Measurements from ENCODE around the gene NGFR. TPM values are rescaled to one million over a fixed set of nuclear protein-coding genes. Genes with fewer than 3 reads are reported as not detected.

The NGFR gene
- total and polyA plus RNA-seq, 9 of the 15 experiments (the other 6 are each of a cell fraction or from before 2014, with no cell fraction given) = 0.07 to 0.23 (median 0.13) TPM; not detected in 4

DNA sequence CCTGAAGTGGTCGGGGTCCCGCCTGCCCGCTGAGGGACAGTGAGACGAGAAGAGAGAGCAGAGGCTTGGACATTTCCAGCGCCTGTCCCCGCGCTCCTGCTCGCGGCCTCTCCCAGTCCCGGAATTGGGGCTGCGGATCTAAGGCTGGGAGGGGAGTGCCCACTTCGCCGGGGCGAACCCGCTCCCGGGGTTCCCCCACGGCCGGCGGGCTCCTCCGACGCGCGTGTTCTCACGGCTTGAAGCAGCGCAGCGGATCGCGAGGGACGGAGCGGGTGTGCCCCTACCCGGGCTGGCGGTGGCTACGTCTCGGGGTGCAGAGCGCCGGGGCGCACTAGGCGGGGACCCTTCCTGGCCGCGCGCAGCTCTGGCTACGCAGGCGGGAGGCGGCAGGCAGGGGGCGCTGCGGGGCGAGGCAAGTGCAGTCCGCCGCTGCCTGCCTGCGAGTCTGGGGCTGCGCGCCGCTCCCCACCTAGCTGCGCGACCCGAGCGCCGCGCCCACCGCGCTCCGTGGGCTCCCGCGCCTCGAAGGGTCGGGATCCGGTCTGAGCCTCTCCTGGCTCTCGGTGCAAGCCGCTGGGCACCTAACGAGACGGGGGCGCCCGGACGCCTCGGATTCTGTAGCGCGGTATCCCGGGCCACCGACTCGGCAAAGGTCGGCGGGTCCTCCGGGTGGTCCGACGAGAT is 1.2 kb downstream of the NGFR start (continued):
- TF ChIP-seq RBM22 (IDR thresholded peaks at IDR 0.05; ENCODE audit: low read depth, low read length, poor library complexity, severe bottlenecking) = no peak
- no peak for TF ChIP-seq ZBTB11 (CRISPR knock-in tag; IDR thresholded peaks at IDR 0.05)
- no peak for TF ChIP-seq MYNN (IDR thresholded peaks at IDR 0.05)
- no peak for TF ChIP-seq MYNN (CRISPR knock-in tag; IDR thresholded peaks at IDR 0.05)
- TF ChIP-seq, protein P1, sequence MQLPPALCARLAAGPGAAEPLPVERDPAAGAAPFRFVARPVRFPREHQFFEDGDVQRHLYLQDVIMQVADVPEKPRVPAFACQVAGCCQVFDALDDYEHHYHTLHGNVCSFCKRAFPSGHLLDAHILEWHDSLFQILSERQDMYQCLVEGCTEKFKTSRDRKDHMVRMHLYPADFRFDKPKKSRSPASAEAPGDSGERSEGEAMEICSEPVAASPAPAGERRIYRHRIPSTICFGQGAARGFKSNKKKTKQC (CRISPR knock-in tag; IDR thresholded peaks at IDR 0.05) = no peak
- no peak for TF ChIP-seq FOXO4 (CRISPR knock-in tag; IDR thresholded peaks at IDR 0.05)
- TF ChIP-seq SAFB2 (IDR thresholded peaks at IDR 0.05; ENCODE audit: borderline replicate concordance, low read depth, low read length, severe bottlenecking) = no peak
- TF ChIP-seq BACH1 (tag; IDR thresholded peaks at IDR 0.05) = no peak
- TF ChIP-seq COPS2 (conservative IDR thresholded peaks at IDR 0.05) = no peak
- TF ChIP-seq XRCC3 (IDR thresholded peaks at IDR 0.05) = no peak
- TF ChIP-seq NCOA2 (IDR thresholded peaks at IDR 0.05; ENCODE audit: partially characterized antibody in 2 of 2) = no peak
- TF ChIP-seq, protein P2, sequence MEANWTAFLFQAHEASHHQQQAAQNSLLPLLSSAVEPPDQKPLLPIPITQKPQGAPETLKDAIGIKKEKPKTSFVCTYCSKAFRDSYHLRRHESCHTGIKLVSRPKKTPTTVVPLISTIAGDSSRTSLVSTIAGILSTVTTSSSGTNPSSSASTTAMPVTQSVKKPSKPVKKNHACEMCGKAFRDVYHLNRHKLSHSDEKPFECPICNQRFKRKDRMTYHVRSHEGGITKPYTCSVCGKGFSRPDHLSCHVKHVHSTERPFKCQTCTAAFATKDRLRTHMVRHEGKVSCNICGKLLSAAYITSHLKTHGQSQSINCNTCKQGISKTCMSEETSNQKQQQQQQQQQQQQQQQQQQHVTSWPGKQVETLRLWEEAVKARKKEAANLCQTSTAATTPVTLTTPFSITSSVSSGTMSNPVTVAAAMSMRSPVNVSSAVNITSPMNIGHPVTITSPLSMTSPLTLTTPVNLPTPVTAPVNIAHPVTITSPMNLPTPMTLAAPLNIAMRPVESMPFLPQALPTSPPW (CRISPR knock-in tag; IDR thresholded peaks at IDR 0.05) = no peak
- TF ChIP-seq ZNF143 (CRISPR knock-in tag; IDR thresholded peaks at IDR 0.05) = no peak
- no peak for TF ChIP-seq POLR2B (IDR thresholded peaks at IDR 0.05; ENCODE audit: low read depth, partially characterized antibody)
- TF ChIP-seq PRMT5 (CRISPR knock-in tag; IDR thresholded peaks at IDR 0.05) = no peak
- no peak for TF ChIP-seq HIVEP1 (CRISPR knock-in tag; IDR thresholded peaks at IDR 0.05)
- TF ChIP-seq POLR2G (IDR thresholded peaks at IDR 0.05; ENCODE audit: low read depth, low read length) = 0 out of 2 replicates have a peak, but pooled peaks have one; percentile 18
- 0 out of 2 replicates have a peak, but pooled peaks have one; percentile 4 for TF ChIP-seq KDM2B (CRISPR knock-in tag; IDR thresholded peaks at IDR 0.05)
- 0 out of 2 replicates have a peak, but pooled peaks have one; percentile 19 for TF ChIP-seq SMC3 (conservative IDR thresholded peaks at IDR 0.05; ENCODE audit: insufficient read depth, low read depth, low read length)
- no peak for TF ChIP-seq ZBTB2 (IDR thresholded peaks at IDR 0.05)
